MM.1S (cell line): ENCODE results near the gene DNTT.

ENCODE experiments used
- CTCF ChIP-seq: fragments of 300-600 bp; sonication (generic); IDR thresholded peaks from 2 replicates; pipeline ENCODE4 v1.5.1; 2016; ENCODE audit warnings: antibody characterized with exemption, low read length, mixed read lengths
- EZH2 ChIP-seq: fragments of 300-600 bp; sonication (generic); optimal IDR thresholded peaks from 2 replicates; pipeline ENCODE3; 2017; ENCODE audit warnings: low read depth, mild to moderate bottlenecking, antibody characterized with exemption, low read length, mixed read lengths

GRCh38 chr10:96334616-96335526, 30.6 kb downstream of the DNTT start:
- no peak for TF ChIP-seq EZH2
- peak; percentile 77 for TF ChIP-seq CTCF
